K562 (cell line): ENCODE data around the gene ARHGAP18. TPM values are rescaled to one million over a fixed set of nuclear protein-coding genes. Genes with fewer than 3 reads are reported as not detected.

ENCODE experiments used
- CEBPB ChIP-seq: fragments of 450-650 bp; IDR thresholded peaks from 2 replicates; pipeline ENCODE4 v1.6.1; 2016; ENCODE audit warnings: missing genetic modification characterization, missing compliant biosample characterization
- ELF1 ChIP-seq: fragments of 200-800 bp; sonication (Bioruptor generic); IDR thresholded peaks from 2 replicates; pipeline ENCODE4 v1.6.1; 2016; ENCODE audit warnings: missing genetic modification characterization, missing compliant biosample characterization
- ESRRB ChIP-seq: fragments of 250-450 bp; sonication (Bioruptor Pico); IDR thresholded peaks from 2 replicates; pipeline ENCODE4 v1.5.0; 2020; ENCODE audit warnings: mild to moderate bottlenecking, moderate library complexity, borderline replicate concordance
- ETV5 ChIP-seq: sonication (generic); formaldehyde crosslinking; IDR thresholded peaks from 2 replicates; pipeline ENCODE4 v1.4.0; 2020; ENCODE audit warnings: low read depth, mild to moderate bottlenecking, missing genetic modification reagents
- FUS ChIP-seq: fragments of 200-400 bp; formaldehyde crosslinking; optimal IDR thresholded peaks from 2 replicates; pipeline ENCODE3; 2017; ENCODE audit warnings: low read depth, low read length
- HDAC2 ChIP-seq: fragments of 450-650 bp; IDR thresholded peaks from 2 replicates; pipeline ENCODE4 v1.6.1; 2016; ENCODE audit warnings: mild to moderate bottlenecking
- KDM1A ChIP-seq, 2 experiments: fragments of 450-650 bp; IDR thresholded peaks; 2 replicates each; pipeline ENCODE4 v1.6.1; 2016; ENCODE audit warnings: mild to moderate bottlenecking in 2 of 2
- MXD1 ChIP-seq: fragments of 250-450 bp; sonication (Bioruptor Pico); IDR thresholded peaks from 2 replicates; pipeline ENCODE4 v1.8.0; 2021; ENCODE audit warnings: borderline replicate concordance, mild to moderate bottlenecking, moderate library complexity; ENCODE audit not compliant: poor library complexity, severe bottlenecking
- NCOA6 ChIP-seq: fragments of 450-650 bp; IDR thresholded peaks from 2 replicates; pipeline ENCODE4 v1.6.1; 2017; ENCODE audit warnings: mild to moderate bottlenecking
- POLR2G ChIP-seq: fragments of 200-400 bp; formaldehyde crosslinking; IDR thresholded peaks from 2 replicates; pipeline ENCODE4 v1.6.1; 2017; ENCODE audit warnings: low read depth, mild to moderate bottlenecking, antibody characterized with exemption, low read length, moderate library complexity
- SIN3B ChIP-seq: fragments of 450-650 bp; IDR thresholded peaks from 2 replicates; pipeline ENCODE4 v1.6.1; 2017; ENCODE audit warnings: low read depth, mild to moderate bottlenecking, moderate library complexity
- TBL1XR1 ChIP-seq, 2 experiments: IDR thresholded peaks; 2 replicates each; pipeline ENCODE4 v1.6.1; 2012; ENCODE audit warnings: improper control_type of control experiment in 2 of 2, low read length in 2 of 2, mild to moderate bottlenecking in 1 of 2
- UBTF ChIP-seq, 2 experiments: IDR thresholded peaks; 2 replicates each; pipeline ENCODE4 v1.6.1; 2012; ENCODE audit warnings: improper control_type of control experiment in 2 of 2, low read depth in 2 of 2, low read length in 2 of 2, borderline replicate concordance in 1 of 2
- USF1 ChIP-seq: sonication (generic); formaldehyde crosslinking; IDR thresholded peaks from 2 replicates; pipeline ENCODE4 v1.9.0; 2022; ENCODE audit warnings: mild to moderate bottlenecking, missing genetic modification reagents
- ZNF121 ChIP-seq: sonication (generic); formaldehyde crosslinking; conservative IDR thresholded peaks from 2 replicates; pipeline ENCODE4 v1.8.0; 2022; ENCODE audit warnings: missing genetic modification reagents
- ZNF217 ChIP-seq: sonication (generic); formaldehyde crosslinking; IDR thresholded peaks from 2 replicates; pipeline ENCODE4 v1.8.0; 2022; ENCODE audit warnings: mild to moderate bottlenecking, missing genetic modification reagents
- ZNF589 ChIP-seq: fragments of 200-800 bp; sonication (Bioruptor generic); IDR thresholded peaks from 2 replicates; pipeline ENCODE4 v1.6.1; 2016; ENCODE audit warnings: low read depth, missing genetic modification characterization, missing compliant biosample characterization
- ZNF592 ChIP-seq: fragments of 450-650 bp; IDR thresholded peaks from 2 replicates; pipeline ENCODE4 v1.6.1; 2017; ENCODE audit warnings: antibody characterized with exemption, mild to moderate bottlenecking
- polyA plus RNA-seq, 8 experiments: library from polyadenylated mRNA; depleted of rRNA in 4 of 8; stranded (reverse) in 5 of 8; unstranded in 3 of 8; fragments of >200 nt; fragmentation: Nextera tagmentation in 2 of 8; fragmentation: Illumina TruSeq in 1 of 8; extraction: Ambion mirVana in 2 of 8; extraction: Trizol in 1 of 8; gene quantifications; 2 replicates each; pipeline versions ENCODE4 v1.2.1 to v1.2.3, GENCODE V29; 2011 to 2014; ENCODE audit warnings: inconsistent platforms in 1 of 8, missing spikeins in 1 of 8
- total RNA-seq, 7 experiments: library from RNA; depleted of rRNA in 6 of 7; stranded (reverse); fragments of >200 nt in 6 of 7; fragmentation: Illumina TruSeq in 2 of 7; extraction: Trizol in 2 of 7; gene quantifications; 2 replicates each; pipeline versions ENCODE4 v1.2.1 to v1.2.3, GENCODE V29; 2011 to 2021; ENCODE audit warnings: low replicate concordance in 1 of 7

The ARHGAP18 gene
- total and polyA plus RNA-seq, 9 of the 15 experiments (the other 6 are each of a cell fraction or from before 2014, with no cell fraction given) = 13.3 to 29.7 (median 21.1) TPM

- peak; percentile 6 to 55; a peak in 1 of 4 replicates for TF ChIP-seq KDM1A (IDR thresholded peaks at IDR 0.05)
- no peak for TF ChIP-seq UBTF (IDR thresholded peaks at IDR 0.05; ENCODE audit: borderline replicate concordance in 1 of 2, low read depth in 2 of 2, low read length in 2 of 2)
- TF ChIP-seq ZNF121 = no peak
- TF ChIP-seq CEBPB = no peak
- TF ChIP-seq POLR2G = no peak
- no peak for TF ChIP-seq NCOA6
- TF ChIP-seq FUS = no peak
- TF ChIP-seq USF1 (CRISPR knock-in tag) = no peak
- no peak for TF ChIP-seq ESRRB (CRISPR knock-in tag)
- TF ChIP-seq ELF1 (tag) = 0 out of 2 replicates have a peak, but pooled peaks have one; percentile 3
- no peak for TF ChIP-seq TBL1XR1 (IDR thresholded peaks at IDR 0.05; ENCODE audit: low read length in 2 of 2)
- no peak for TF ChIP-seq ETV5 (CRISPR knock-in tag)
- 0 out of 2 replicates have a peak, but pooled peaks have one; percentile 17 for TF ChIP-seq SIN3B
- TF ChIP-seq MXD1 (CRISPR knock-in tag) = no peak
- 0 out of 2 replicates have a peak, but pooled peaks have one; percentile 23 for TF ChIP-seq ZNF592
- peak; percentile 68; the same call in 1 of the 2 replicates for TF ChIP-seq ZNF589 (CRISPR knock-in tag)
- no peak for TF ChIP-seq HDAC2
- TF ChIP-seq ZNF217 = no peak
Observed at GRCh38 chr6:129710450-129711270, 683 bp upstream of the ARHGAP18 start (continued).
